Muscle of arm (tissue), 12 donors: Measurements from ENCODE around the gene NENF. TPM values are rescaled to one million over a fixed set of nuclear protein-coding genes. Genes with fewer than 3 reads are reported as not detected.

Experiments
- polyA plus RNA-seq, 12 donors: library from polyadenylated mRNA; unstranded; fragments of 120-200 nt; gene quantifications; one replicate each; pipeline ENCODE4 v1.2.1, GENCODE V29; 2013; ENCODE audit not compliant: insufficient read length in 12 of 12

NENF gene
- polyA plus RNA-seq, 12 donors = 45.5 to 94.0 (median 76.7) TPM; not detected in 1

Other genes starting within 250 kb of the NENF start
- gene PPP2R5A, start 147.5 kb upstream of the NENF start, polyA plus RNA-seq = 10 to 100 TPM in 11 of 12 donors, not detected in 1; 23.2 to 36.7 (median 31.3) TPM
- 1 to 10 TPM in 10 of 12 donors, not detected in 2; 5.9 to 9.1 (median 8.0) TPM for gene PACC1, start 18.0 kb upstream of the NENF start, polyA plus RNA-seq
- 100 to 1,000 TPM in 1 of 12 donors, 10 to 100 TPM in 10, not detected in 1; 11.9 to 120 (median 48.5) TPM for gene ATF3, start 175.8 kb downstream of the NENF start, polyA plus RNA-seq